HG02610 (cell line): ENCODE data around the gene ZDHHC11.
"Not testable (repeated sequence)": the region's sequence is repeated elsewhere in the genome, so short reads cannot be mapped to it uniquely, and the experiment has no call there.

Source experiments
- ATAC-seq: cut with Tn5 transposase; IDR thresholded peaks from one replicate; pipeline ENCODE4 v1.9.1; 2021; ENCODE audit warnings: mild to moderate bottlenecking, moderate library complexity; ENCODE audit not compliant: unreplicated experiment

ZDHHC11 gene

DNA sequence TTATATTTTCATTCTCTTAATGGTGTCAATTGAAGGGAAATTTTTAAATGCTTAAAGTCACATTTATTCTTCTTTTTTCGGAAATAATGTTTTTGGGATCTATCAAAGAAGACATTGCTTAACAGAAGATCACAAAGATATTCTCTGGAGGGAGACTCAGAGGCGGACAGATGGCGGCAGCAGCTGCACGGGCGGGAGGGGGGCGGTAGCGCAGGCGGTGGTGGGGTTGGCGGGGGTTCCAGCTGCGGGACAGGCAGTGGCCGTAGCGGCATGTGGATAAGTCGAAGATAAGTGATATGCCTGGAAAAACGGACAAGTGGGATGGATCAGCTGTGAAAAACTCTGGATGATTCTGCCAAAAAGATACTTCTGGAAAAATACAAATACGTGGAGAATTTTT lies 34.6 kb downstream of the ZDHHC11 start:
- ATAC-seq, result no peak

DNA sequence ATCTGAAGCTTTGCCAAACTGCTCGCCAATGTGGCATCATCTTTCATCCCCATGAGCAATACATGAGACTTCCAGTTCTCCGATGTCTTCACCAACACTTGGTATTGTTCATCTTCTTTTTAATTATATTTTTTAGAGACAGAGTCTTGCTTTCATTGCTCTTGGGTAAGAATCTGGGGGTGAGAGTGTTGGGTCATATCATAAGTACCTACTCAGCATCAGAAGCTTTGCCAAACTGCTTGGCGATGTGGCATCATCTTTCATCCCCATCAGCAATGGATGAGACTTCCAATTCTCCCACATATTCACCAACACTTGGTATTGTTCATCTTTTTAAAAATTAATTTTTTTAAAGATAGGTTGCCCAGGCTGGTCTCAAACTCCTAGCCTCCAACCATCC lies 35.3 kb downstream of the ZDHHC11 start:
- no peak for ATAC-seq

DNA sequence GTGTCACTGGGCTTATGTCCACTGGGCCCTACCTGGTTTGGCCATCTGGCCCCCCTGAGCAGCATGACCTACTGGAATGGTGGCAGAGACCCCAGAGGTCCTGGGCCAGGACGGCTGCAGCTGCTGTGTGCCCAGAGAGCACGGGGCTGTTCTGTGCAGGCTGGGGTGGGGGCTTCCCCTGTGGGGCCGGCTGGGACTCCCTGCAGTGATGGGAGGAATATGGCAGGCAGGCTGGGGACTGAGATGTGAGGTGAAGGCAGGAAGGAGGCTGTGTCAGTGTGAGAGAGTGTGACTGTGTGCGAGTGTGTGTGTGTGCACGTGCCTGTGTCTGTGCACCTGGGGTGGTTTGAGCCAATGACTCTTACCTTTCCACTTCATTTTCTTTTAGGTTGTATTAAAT lies 37.2 kb downstream of the ZDHHC11 start:
- ATAC-seq, result not testable (repeated sequence)

DNA sequence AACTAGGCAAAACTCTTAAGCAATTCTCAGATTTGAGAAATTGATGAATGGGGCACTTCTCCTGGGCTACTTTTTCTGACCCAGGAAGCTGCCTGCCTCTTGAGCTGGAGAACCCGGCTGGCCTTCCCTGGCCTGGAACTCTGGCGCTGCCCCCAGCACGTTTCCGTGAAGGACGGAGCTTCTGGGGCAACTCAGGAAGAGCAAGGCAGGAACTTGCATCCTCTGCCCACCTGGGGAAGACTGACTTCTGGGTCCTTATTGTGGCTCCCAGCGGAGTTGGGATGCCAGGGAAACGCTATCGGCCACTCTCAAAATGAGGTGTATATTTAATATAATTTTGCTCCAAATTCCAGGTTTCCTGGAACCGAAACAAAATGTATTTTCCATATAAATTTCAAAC lies 39.4 kb downstream of the ZDHHC11 start:
- not testable (repeated sequence) for ATAC-seq

DNA sequence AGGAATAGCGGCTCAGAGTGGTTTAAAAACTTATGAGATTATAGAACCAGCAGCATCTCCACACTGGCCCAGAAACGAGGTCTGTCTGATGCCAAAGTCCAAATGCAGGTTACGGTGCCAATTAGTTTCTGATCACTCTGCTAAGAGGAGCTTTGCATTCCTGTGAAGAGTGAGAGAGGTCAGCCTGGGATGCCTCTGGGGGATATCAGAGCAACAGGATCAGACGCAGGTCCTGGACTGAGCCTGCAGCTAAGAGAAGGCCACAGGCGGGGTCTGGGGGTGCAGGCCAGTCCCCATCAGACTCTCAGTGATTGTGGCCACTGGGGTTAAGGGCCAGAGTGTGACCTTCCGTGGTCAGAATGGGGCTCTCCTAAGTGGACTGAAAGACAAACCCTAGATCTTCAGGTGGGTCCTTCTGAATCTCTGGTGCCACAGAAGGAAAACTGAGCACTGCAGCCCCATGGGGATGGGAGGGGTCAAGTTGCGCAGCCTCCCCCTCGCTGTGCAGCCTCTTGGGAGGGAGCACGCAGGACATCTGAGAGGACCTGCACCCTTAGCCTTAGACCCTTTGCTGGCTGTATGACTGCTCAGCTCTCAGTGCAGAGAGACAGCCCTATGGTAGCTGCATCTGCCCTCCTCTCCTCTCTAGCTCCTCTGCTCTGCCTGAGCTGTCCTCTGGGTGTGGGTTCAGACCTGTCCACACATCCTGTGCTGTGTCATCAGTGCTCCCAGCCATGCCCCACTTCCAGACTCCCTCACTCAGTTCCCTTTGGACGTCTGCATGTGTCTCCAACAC lies 42.9 kb downstream of the ZDHHC11 start:
- ATAC-seq, result not testable (repeated sequence)

DNA sequence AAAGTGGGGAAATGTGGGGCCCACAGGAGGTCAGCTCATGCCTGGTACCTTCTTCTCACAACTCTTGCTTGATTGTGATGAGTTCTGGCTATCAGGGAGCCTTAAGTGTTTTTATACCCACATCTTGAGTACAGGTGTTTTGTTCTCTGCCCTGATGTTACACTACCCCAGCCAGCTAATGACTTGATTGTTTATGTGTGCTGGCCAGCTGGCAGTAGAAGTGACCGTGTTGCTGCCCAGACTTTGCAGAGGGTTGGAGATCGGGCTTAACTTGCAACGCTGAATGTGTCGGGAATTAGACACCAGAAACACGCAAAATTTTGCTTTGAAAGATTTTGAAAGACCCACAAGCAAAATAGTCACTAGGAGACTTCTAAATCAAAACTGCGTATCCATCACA lies 49.3 kb downstream of the ZDHHC11 start:
- no peak for ATAC-seq

DNA sequence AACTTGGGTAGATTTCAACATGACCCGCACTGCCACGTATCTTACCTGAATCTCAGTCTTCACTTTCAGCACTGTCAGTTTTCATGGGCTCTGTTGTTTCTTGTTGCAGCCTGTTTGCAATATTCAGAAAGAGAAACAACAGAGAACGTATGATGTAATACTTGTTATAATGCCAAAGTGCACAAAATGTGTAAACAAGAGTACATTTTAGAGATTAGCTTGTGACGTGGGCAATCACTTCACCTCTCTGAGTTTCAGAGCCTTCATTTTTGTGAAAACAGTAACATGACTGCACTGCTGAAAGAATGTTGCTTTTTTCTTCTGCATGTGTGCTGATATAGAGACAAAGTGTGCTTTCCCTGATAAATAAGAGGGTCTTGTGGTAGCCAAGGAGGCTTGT lies 49.7 kb downstream of the ZDHHC11 start:
- not testable (repeated sequence) for ATAC-seq

DNA sequence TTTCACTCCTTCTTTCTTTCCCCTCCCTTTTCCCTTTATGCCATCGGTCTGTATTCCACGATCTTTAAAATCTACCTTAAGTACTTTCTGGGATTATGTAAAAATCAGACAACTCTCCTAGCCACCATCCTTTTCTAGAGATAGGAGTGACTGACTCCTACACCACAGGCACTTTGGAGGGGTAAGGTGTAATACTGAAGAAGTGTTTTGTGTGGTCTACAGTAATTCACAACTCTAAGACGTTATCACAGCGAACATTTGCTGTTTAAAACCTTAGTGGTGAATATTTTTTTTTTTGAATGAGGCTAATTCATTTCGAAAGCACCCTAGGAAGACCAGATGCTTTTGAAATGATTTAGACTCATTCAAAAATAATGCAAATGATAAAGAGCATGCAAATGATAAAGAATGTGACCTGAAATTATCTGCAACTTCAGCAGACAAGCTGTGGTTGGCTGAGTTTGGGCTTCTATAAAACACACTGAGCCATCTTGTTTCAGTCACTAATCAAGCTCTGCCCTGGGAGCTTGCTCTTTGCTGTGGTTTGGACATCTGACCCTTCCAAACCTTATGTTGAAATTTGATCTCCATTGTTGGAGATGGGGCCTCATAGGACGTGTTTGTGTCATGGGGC lies 52.2 kb downstream of the ZDHHC11 start:
- ATAC-seq, result not testable (repeated sequence)

DNA sequence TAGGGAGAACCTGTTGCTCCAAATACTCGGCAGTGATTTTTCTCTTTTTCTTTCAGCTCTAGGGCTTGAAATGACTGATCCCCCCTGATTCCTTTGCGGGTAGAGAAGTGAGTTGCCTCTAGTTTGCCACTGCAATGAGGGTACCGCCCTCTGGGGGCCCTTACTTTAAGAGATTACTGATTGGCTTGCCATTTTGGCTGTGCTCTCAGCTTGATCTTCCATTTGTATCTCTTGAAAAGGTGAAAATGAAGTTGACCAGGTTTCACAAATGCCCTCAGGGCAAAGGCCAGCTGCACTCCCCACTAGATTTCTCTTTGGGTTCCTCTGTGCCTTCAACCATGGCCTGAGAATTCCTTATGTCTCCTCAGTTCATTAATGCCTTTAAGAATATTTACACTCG lies 52.8 kb downstream of the ZDHHC11 start:
- ATAC-seq, result not testable (repeated sequence)

DNA sequence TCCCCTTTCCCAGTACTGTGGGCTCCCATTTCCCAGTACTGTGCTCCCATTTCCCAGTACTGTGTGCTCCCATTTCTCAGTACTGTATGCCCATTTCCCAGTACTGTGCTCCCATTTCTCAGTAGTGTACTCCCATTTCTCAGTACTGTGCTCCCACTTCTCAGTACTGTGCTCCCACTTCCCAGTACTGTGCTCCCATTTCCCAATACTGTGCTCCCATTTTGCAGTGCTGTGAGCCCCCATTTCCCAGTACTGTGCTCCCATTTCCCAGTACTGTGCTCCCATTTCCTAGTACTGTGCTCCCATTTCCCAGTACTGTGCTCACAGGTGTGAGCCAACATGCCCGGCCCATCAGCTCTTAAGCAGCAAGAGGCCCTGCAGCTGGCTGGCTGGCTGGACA lies 54.9 kb downstream of the ZDHHC11 start:
- ATAC-seq, result not testable (repeated sequence)

DNA sequence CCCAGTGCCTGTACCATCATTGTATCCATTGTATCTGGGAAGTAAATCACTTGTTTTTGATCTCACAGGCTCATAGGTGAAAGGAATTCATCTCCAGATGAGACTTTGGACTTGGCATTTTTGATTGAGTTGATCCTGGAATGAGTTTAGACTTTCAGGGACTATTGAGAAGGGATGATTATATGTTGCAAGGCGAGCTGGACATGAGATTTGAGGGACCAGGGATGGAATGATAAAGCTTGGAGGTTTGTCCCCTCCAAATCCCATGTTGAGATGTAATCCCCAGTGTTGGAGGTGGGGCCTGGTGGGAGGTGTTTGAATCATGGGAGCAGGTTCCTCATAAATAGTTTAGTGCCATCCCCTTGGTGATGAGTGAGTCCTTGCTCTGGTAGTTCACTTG lies 55.8 kb downstream of the ZDHHC11 start:
- not testable (repeated sequence) for ATAC-seq

DNA sequence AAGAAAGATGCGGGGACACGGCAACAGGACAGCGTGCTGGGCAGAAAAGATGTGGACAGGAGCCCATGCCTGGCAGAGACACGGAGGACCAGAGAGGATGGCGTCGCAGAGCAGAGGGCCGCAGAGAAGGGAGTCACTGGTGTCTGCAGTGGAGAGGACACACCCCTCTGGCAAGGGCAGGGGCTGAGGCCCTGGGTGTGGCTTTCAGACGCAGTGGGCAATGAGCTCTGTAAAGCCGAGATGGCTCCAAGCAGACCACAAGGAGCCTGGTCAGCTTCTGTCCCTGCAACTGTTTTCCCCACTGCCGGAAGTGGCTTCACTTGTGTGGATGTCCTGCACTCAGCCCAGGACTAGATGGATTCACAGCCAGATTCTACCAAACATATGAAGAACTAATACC lies 62.1 kb downstream of the ZDHHC11 start:
- ATAC-seq, result not testable (repeated sequence)

DNA sequence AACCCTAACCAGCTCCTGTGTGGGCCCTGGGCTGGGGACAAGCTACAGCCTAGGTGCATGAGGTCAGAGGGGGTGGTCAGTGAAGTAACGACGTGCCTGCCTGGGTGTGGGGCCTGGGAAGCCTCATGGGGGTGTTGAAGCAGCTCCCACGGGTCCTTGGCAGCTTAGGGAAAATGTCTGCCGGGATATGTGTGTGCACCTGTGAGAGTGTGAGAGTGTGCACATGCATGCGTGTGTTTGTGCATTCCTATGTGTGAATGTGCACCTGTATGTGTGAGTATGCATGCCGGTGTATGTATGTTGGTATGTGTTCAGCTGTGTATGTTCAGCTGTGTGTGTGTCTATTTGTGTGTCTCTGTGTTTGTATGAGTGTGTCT lies 62.9 kb downstream of the ZDHHC11 start:
- not testable (repeated sequence) for ATAC-seq

DNA sequence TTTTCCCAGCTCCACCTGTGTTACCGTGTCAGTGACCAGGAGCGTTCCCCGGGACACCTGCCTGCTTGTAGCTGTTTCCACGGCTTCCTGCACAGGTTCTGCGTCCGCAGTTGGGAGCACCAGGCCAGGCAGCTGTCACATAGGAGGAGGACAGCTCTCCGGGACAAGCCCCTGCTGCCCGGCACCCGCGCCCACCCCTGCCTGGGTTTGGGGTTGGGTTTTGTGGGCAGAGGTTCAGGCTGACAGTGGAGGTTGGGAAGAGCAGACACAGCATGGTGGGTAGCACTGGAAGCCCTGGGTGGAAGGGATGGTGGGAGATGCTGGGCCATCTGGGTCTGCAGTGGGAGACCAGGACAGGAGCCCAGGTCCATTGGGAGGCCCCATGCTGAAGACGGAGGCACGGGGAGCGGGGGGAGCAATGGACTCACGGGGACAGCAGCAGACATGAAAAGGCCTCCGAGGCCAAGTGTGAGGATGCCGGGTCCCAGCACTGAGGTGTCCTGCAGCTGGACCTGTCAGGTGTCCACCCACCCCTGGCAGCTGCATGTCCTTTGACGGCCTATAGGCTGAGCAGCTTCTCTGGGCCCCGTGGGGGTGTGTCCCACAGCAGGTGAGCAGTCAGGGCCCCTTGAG lies 63.4 kb downstream of the ZDHHC11 start:
- not testable (repeated sequence) for ATAC-seq

DNA sequence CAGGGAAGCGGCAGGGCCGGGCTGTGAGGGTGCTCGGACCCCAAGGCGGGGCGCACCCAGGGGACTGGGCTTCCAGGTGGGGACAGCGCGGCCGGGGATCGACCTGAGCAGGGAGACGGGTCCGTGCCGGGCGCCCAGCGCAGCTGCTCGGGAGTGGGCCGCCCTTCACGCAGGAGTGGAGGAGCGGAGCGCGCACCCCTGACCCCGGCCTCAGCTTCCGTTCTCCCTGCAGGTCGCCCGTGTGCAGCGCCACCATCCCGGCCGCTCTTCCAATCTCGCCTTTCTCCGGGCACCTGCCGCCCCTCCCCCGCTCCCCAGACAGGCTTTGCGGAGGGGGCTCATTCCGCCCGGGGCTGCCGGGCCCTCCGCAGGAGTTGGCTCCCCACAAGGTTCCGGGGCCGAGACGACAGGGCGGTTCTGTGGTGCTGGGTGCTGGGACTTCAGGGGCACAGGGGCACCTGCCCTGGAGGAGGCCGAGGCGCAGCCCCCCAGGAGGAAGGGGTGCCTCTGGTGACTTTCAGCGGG lies 65.5 kb downstream of the ZDHHC11 start:
- peak; percentile 13 for ATAC-seq

DNA sequence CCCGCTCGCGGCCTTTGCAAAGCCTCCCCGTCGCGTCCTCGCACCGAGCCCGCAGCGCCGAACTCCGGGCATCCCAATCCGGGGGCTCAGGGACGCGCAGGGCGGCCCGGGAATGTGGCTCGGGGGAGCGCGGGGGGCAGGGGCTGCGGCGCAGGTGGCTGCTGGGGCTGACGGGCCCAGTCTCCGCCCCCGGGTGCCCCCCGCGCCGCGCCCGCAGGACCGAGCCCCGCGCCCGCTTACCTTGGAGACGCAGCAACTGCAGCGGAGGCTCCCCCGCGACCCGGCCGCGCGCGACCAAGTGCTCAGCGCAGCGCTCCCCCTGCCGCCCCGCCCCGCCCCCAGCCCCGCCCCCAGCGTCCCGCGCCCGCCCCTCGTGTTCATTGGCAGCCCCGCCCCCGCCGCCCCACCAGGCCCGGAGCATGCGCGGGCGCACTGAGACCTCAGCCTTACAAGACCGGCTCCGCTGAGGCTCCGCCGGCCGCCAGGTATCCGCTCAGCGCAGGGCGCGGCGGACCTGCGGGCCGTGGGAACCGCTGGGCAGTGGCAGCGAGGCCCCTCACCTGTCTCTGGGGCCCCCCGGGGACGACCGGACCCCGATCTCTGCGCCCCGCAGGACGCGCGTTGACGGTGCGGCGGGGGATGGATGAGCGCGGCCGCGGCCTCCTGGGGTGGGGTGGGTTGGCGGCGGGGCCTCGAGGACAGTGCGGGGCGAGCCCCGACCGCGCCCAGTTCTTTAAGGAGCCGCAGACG lies 66.2 kb downstream of the ZDHHC11 start, which contains the start of gene ZDHHC11B:
ZDHHC11B (minus strand) TSS at position 302 of the 750 bp plus-strand sequence. CDS start 17,810 bp downstream, outside the sequence.
- peak; percentile 62 for ATAC-seq

DNA sequence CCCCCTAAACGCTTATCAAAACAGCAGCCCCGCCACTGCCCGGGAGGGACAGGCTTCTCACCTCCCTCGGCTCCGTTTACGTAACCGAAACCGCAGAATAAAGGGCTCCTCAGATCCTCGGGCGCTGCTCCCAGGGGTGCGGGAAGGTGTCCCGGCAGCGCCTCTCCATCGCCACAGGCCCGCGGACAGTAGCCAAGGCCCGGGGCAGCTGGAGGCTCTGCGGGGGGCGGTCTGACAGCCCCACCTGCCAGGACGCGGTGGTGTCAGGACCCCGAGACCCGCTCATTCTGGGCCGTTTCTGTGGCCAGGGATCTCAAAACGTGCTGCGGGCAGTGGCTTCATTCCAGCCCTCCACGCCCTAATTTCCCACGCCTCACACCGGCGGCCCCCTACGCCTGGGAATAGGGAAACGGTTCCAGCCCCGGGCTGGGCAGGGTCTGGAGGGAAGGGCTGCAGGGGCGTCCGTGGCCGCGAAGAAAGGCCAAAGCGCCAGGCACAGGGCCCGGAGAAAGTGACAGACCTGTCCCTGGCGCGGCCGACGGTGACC lies 66.8 kb downstream of the ZDHHC11 start:
- not testable (repeated sequence) for ATAC-seq

DNA sequence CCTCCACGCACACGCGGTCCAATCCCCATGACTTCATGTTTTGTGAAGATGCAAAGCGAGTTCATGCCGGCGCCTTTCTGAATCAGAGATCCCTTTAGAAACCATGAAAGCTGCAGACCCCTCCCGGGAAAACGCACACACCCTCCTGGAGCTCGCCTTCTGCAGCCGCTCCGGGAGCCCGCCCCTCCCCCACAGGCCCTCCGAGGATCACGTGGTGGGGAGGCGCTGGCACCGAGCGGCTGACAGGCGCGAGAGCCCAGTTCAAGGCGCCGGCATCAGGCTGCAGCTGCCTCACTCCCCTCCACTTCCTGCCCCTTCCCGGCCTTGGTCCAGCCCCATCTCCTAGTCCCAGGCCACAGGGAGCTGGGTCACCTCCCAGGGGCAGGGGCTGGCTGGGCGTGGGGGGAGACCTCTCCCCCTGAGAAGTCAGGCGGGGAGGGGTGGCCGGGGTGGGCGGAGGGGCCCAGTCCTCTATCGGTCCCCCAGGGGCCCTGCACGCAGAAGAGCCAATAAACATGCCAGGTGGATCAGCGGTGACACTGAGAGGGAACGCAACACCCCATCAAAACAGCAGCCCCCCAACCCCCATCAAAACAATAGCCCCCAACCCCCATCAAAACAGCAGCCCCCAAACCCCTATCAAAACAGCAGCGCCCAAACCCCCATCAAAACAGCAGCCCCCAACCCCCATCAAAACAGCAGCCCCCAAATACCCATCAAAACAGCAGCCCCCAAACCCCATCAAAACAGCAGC lies 67.6 kb downstream of the ZDHHC11 start:
- ATAC-seq, result not testable (repeated sequence)

DNA sequence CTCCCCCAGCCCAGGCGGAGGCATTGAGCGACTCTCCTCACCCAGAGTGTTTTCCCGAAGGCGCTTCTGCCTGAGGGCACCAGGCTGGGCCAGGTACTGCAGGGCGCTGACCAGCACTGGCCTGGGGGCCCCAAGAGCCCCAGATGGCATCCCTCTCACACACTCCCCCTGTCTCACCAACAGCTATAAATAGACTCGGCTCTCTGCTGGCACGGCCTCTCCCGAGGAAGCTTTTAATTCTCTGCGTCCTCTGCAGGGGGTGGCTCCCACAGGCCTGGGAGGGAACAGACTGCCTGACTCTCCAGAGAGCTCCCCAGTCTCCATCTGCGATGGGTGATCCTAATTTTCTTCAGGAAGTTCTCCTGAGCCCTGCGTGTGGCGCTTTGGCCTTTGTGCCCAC lies 68.4 kb downstream of the ZDHHC11 start:
- ATAC-seq, result not testable (repeated sequence)

DNA sequence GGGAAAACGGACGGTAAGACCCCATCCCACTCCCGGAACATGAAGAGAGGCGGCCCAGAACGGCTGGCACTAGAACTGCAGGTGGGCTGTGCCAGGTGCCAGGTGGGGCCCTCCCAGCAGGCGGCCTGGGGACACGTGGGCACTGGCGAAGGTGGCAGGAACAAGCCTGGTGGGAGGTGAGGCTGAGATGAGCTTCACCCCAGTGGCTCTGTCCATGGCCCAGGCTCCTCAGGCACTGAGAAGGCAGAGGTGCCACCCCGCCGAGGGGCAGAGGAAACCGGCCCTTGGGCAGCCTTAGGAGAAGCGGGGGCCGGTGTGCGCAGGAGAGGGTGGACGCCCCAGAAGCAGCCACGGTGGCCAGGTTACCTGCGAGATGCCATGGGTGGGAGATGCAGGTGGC lies 70.2 kb downstream of the ZDHHC11 start:
- ATAC-seq, result not testable (repeated sequence)
